Ascending aorta (tissue), 2 donors: ENCODE results near the gene FBLN5. TPM values are rescaled to one million over a fixed set of nuclear protein-coding genes. Genes with fewer than 3 reads are reported as not detected.

Experiments used
- DNase-seq, 2 donors: peaks; one replicate each; pipeline ENCODE4 v3.0.0-alpha.2; 2019; ENCODE audit warnings: low spot score in 2 of 2
- H3K27ac ChIP-seq, 2 donors: fragments of 200-600 bp; sonication (generic); one replicate each; pipeline ENCODE4 v1.5.1; 2016 to 2017; ENCODE audit warnings: mild to moderate bottlenecking in 1 of 2
- H3K27me3 ChIP-seq: fragments of 200-600 bp; sonication (generic); one replicate; pipeline ENCODE4 v1.5.1; 2017
- H3K36me3 ChIP-seq, 2 donors: fragments of 200-600 bp; sonication (generic); one replicate each; pipeline ENCODE4 v1.5.1; 2016
- H3K4me1 ChIP-seq, 2 donors: fragments of 200-600 bp; sonication (generic); one replicate each; pipeline ENCODE4 v1.5.1; 2016 to 2017; ENCODE audit warnings: mild to moderate bottlenecking in 1 of 2
- H3K4me3 ChIP-seq, 2 donors: fragments of 200-600 bp; sonication (generic); one replicate each; pipeline ENCODE4 v1.5.1; 2016 to 2017; ENCODE audit warnings: mild to moderate bottlenecking in 1 of 2
- H3K9me3 ChIP-seq, 2 donors: fragments of 200-600 bp; sonication (generic); one replicate each; pipeline ENCODE4 v1.5.1; 2016
- intact Hi-C: fragments of 100-400 bp; cut with DNase I; formaldehyde crosslinking; loops from one replicate; pipeline ENCODE4 v1.15.1; 2023
- total RNA-seq: library from RNA; depleted of rRNA; stranded (reverse); fragments of >200 nt; gene quantifications from one replicate; pipeline ENCODE4 v1.1.0, GENCODE V29; 2016
- TF ChIP-seq, protein P1 (sequence below), 3 experiments: fragments of 200-600 bp in 2 of 3; fragments of 450-650 bp in 1 of 3; sonication (generic) in 2 of 3; IDR thresholded peaks; one replicate each; pipeline ENCODE4 v1.5.1; 2016 to 2019; ENCODE audit warnings: antibody characterized with exemption in 3 of 3, mild to moderate bottlenecking in 1 of 3, moderate library complexity in 1 of 3

The FBLN5 gene
- total RNA-seq, 1 donor from 2014 or later, result 280 TPM

DNA sequence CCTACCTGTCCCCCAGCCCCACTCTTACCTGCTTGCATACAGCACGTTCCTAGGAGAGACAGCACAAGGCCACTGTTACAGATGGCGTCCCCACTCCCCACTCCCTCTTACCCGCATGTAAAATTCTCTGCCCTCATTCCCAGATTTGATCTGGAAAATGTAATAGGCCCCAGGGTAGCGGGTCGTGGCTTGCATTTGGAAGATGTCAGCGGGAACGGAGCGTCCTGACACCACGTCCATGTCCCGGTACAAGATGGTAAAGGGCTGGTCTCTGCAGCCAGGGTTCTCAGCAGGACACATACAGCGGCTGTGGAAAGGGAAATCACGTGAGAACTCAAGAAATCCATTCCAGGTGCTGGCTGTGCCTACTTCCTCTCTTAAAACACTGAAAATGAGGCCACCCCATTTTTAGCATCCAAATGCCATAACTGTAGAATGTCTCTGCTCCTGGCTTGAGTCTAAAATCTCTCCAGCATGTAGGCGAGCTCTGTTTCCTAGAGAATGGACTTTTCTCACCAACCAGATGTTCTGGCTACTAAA lies 70.0 kb downstream of the FBLN5 start:
- H3K4me1 ChIP-seq, result peaks cover 6 to 25% of the 10 kb centered on the region in 2 donors
- intact Hi-C loops, result no loop called here
- H3K27me3 ChIP-seq, result no peaks in the 10 kb centered on the region
- TF ChIP-seq, protein P1, sequence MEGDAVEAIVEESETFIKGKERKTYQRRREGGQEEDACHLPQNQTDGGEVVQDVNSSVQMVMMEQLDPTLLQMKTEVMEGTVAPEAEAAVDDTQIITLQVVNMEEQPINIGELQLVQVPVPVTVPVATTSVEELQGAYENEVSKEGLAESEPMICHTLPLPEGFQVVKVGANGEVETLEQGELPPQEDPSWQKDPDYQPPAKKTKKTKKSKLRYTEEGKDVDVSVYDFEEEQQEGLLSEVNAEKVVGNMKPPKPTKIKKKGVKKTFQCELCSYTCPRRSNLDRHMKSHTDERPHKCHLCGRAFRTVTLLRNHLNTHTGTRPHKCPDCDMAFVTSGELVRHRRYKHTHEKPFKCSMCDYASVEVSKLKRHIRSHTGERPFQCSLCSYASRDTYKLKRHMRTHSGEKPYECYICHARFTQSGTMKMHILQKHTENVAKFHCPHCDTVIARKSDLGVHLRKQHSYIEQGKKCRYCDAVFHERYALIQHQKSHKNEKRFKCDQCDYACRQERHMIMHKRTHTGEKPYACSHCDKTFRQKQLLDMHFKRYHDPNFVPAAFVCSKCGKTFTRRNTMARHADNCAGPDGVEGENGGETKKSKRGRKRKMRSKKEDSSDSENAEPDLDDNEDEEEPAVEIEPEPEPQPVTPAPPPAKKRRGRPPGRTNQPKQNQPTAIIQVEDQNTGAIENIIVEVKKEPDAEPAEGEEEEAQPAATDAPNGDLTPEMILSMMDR (IDR thresholded peaks at IDR 0.05), result no peak
- DNase-seq, result no peak
- no peak overlapping the region for H3K4me3 ChIP-seq
- H3K36me3 ChIP-seq, result peaks cover 77 to 86% of the 10 kb centered on the region in 2 donors
- peak overlapping the region; percentile 45 to 74 for H3K27ac ChIP-seq
- H3K9me3 ChIP-seq, result no peaks in the 10 kb centered on the region

DNA sequence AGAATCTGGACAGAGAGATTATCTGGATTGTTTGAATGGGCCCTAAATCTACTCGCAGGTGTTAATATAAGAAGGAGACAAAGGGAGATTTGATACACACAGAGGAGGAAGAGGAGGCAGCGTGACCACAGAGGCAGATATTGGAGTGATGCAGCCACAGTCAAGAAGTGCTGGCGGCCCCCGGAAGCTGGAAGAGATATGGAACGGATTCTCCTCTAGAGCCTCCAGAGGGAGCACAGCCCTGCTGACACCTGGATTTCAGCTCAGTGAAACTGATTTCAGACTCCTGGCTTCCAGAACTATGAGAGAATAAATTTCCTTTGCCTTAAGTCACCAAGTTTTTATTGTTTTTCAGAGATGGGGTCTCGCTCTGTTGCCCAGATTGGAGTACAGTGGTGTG lies 71.0 kb downstream of the FBLN5 start:
- Histone ChIP-seq H3K4me1 (peaks cover 13 to 32% of the 10 kb centered on the region in 2 donors), H3K36me3 (peaks cover 77 to 79% of the 10 kb centered on the region in 2 donors), H3K9me3 (no peaks in the 10 kb centered on the region), H3K27ac (peak overlapping the region; percentile 45 to 77), H3K27me3 (no peaks in the 10 kb centered on the region), H3K4me3 (no peak overlapping the region)
- TF ChIP-seq, protein P1 (IDR thresholded peaks at IDR 0.05), result no peak
- DNase-seq, result no peak
- intact Hi-C loops, result no loop called here

DNA sequence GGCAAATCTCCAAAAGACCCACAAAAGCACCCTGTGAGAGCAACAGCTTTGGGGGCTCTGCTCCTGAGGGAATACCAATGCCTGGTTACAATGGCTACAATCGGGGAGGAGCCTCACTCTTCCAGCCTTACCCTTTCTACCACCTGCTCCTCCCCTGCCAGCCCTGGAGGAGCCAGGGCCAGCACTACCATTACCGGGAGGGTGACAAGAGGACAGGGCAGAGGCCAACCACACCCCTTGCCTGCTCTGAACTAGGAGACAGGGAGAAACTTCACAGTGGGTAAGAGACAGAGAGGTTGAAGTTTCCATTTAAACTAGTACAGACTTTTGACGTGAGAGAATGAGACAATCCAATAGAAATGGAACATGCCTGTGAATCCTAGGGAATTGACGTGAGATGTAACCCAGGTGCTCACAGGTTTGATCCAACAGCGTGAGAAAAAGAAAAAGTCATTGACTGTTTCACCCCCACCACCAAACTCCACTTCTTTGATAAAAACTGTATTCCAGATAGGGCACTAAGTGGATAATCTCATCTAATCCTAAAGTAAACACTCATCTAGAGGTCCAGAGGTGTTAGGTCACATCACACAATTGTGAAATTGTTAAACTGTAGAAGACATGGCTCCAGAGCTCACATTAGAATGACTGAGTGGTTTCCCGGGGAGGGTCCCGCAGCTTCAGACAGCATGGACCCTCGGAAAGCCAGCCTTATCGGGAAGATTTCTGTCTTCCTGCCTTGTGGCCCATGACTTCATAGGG lies 71.8 kb downstream of the FBLN5 start:
- Histone ChIP-seq H3K4me3 (no peak overlapping the region), H3K27ac (peak overlapping the region; percentile 77 to 78), H3K27me3 (no peaks in the 10 kb centered on the region), H3K4me1 (peaks cover 13 to 32% of the 10 kb centered on the region in 2 donors), H3K36me3 (peaks cover 74 to 75% of the 10 kb centered on the region in 2 donors), H3K9me3 (no peaks in the 10 kb centered on the region)
- DNase-seq, result no peak
- intact Hi-C loops, result no loop called here
- TF ChIP-seq, protein P1 (IDR thresholded peaks at IDR 0.05), result no peak

DNA sequence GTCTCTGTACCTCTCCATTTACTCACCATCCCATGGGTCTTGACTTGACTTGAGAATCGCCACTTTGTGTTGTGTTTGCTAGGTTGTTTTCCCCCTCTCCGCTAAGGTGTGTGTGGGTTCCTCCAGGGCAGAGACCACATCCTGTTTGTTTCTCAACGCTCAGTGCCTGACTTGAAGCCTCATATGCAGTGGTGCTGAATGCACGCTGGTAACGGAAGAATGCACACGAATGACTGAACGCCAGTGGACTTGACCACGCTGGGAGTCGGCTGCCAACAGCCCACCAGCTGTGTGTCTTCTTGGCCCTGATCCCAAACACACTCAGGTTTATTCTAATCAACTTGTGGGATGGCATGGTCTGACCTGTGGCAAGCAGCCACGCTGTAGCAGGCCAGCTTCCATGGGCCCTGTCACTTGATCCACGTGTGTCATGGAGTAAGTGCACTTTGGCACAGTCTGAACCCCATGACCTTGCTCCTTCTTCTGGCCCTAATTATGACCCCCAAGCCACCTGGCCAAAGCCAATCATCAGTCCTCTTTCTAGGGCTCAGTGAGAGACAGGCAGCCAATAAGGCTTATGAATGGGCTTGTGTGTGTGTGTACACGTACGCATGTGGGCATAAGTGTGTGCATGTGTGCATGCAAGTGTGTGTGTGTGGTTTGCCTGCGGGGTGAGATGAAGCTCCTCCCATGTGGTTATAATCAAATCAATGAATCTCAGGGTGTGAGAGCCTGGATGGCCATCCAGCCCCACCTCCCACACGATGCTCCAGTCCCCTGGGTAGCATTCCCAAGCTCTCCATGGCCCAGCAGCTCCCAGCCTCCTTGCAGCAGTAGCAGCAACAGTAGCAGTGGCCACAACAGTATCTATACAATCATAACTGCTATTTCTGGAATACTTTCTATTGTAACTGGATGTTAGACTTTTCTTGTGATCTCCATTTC lies 73.8 kb downstream of the FBLN5 start:
- no peak for DNase-seq
- intact Hi-C loops, result loop anchor here (2.0 to 5.0 kb wide), 2 partner anchors 33 to 44 kb away; no protein-coding TSS in a partner anchor
- no peak overlapping the region for H3K4me3 ChIP-seq
- peak overlapping the region; percentile 77 to 78 for H3K27ac ChIP-seq
- TF ChIP-seq, protein P1 (IDR thresholded peaks at IDR 0.05), result no peak
- peaks cover 74 to 77% of the 10 kb centered on the region in 2 donors for H3K36me3 ChIP-seq
- no peaks in the 10 kb centered on the region for H3K9me3 ChIP-seq
- H3K4me1 ChIP-seq, result peaks cover 13 to 20% of the 10 kb centered on the region in 2 donors
- no peaks in the 10 kb centered on the region for H3K27me3 ChIP-seq
